OCI-LY3 (cell line): ENCODE results near the gene DNAJC7.

Experiments
- CTCF ChIP-seq: fragments of 200-600, 300-600 bp; sonication (generic); IDR thresholded peaks from 2 replicates; pipeline ENCODE4 v1.5.1; 2014; ENCODE audit warnings: antibody characterized with exemption, low read length, low read depth
- EZH2phosphoT487 ChIP-seq: fragments of 200-600 bp; shearing (Covaris generic); IDR thresholded peaks from 2 replicates; pipeline ENCODE4 v1.6.1; 2018; ENCODE audit warnings: antibody characterized with exemption, mixed run types, low read depth

DNA sequence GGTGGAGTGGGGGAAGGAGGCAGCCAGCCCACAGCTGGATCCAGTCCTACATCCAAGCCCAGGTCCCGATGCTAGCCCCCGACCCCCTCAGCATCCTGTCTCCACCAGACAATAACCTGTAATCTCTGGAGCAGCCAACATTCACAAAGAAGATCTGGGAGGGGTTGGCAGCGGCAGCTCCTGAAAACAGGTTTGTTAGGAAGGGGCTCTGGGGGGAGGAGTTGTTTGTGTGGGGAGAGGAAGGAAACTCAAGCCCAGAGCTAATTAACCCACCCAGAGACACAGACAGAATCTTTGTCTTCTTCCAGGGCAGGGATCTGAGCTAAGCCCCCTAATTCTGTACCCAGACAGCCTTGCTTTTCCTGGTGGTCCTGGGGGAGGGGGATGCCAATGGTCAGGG is 37.8 kb upstream of the DNAJC7 start:
- TF ChIP-seq CTCF (no peak), EZH2phosphoT487 (no peak)
